ENCODE data around the gene MAVS. TPM values are rescaled to one million over a fixed set of nuclear protein-coding genes. Genes with fewer than 3 reads are reported as not detected.
"Not testable (repeated sequence)": the region's sequence is repeated elsewhere in the genome, so short reads cannot be mapped to it uniquely, and the experiment has no call there.

MAVS gene
- polyA plus RNA-seq, 1 experiment, result 17.4 TPM

DNA sequence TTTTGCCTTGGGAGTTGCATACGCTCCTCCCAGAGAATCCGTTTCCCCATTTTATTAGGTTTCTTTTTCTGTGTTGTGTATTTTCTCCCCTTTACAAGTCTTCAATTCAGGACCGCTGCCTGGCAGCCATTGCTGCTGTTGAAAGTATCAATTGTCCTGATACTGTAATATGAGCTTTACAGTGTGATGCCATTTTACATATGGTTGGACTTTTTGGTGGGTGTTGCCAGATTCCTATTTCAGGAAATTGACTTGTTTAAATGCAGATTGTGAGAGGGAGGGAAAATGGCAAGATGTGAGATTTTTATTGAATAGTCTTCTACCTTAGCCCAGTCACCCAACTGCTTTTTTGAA lies 43.7 kb downstream of the MAVS start:
- Histone ChIP-seq H3K36me3 (ENCODE audit: control insufficient read depth, insufficient read depth, low read length) (no peaks in the 10 kb centered on the region), H3K4me3 (ENCODE audit: low read depth, low read length) (peak overlapping the region; percentile 98), H3K27me3 (ENCODE audit: control insufficient read depth, insufficient read depth, low read length) (no peaks in the 10 kb centered on the region)
- no peak for DNase-seq (ENCODE audit: low read depth)
- ChIA-PET CTCF (interaction anchor here (1.0 to 2.4 kb wide), 3 partner anchors 48 to 195 kb away, joined by 3 to 7 read pairs (median 4); no protein-coding TSS in a partner anchor), POLR2A (interaction anchor here (0.5 kb wide), 1 partner anchor 109 kb away, joined by 4 read pairs; no protein-coding TSS in a partner anchor)
- TF ChIP-seq, protein P1, sequence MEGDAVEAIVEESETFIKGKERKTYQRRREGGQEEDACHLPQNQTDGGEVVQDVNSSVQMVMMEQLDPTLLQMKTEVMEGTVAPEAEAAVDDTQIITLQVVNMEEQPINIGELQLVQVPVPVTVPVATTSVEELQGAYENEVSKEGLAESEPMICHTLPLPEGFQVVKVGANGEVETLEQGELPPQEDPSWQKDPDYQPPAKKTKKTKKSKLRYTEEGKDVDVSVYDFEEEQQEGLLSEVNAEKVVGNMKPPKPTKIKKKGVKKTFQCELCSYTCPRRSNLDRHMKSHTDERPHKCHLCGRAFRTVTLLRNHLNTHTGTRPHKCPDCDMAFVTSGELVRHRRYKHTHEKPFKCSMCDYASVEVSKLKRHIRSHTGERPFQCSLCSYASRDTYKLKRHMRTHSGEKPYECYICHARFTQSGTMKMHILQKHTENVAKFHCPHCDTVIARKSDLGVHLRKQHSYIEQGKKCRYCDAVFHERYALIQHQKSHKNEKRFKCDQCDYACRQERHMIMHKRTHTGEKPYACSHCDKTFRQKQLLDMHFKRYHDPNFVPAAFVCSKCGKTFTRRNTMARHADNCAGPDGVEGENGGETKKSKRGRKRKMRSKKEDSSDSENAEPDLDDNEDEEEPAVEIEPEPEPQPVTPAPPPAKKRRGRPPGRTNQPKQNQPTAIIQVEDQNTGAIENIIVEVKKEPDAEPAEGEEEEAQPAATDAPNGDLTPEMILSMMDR (IDR thresholded peaks at IDR 0.05; ENCODE audit: insufficient read depth, low read depth, low read length), result no peak

- peak overlapping the region; percentile 98 for H3K4me3 ChIP-seq (ENCODE audit: low read depth, low read length)
- no peak for DNase-seq (ENCODE audit: low read depth)
- TF ChIP-seq, protein P1 (IDR thresholded peaks at IDR 0.05; ENCODE audit: insufficient read depth, low read depth, low read length), result no peak
- ChIA-PET CTCF (interaction anchor here (1.2 to 2.4 kb wide), 2 partner anchors 47 to 194 kb away, joined by 3 to 7 read pairs; no protein-coding TSS in a partner anchor), POLR2A (interaction anchor here (0.5 kb wide), 1 partner anchor 109 kb away, joined by 4 read pairs; no protein-coding TSS in a partner anchor)
- no peaks in the 10 kb centered on the region for H3K27me3 ChIP-seq (ENCODE audit: control insufficient read depth, insufficient read depth, low read length)
- no peaks in the 10 kb centered on the region for H3K36me3 ChIP-seq (ENCODE audit: control insufficient read depth, insufficient read depth, low read length)
These were observed 44.6 kb downstream of the MAVS start for GRCh38 chr20:3890999-3891929.

- DNase-seq (ENCODE audit: low read depth), result no peak
- TF ChIP-seq, protein P1 (IDR thresholded peaks at IDR 0.05; ENCODE audit: insufficient read depth, low read depth, low read length), result no peak
- ChIA-PET CTCF (no interaction called here), POLR2A (no interaction called here)
- Histone ChIP-seq H3K36me3 (ENCODE audit: control insufficient read depth, insufficient read depth, low read length) (no peaks in the 10 kb centered on the region; the same call in 1 of the 2 replicates), H3K27me3 (ENCODE audit: control insufficient read depth, insufficient read depth, low read length) (no peaks in the 10 kb centered on the region), H3K4me3 (ENCODE audit: low read depth, low read length) (no peak overlapping the region)
These were observed 48.2 kb downstream of the MAVS start for GRCh38 chr20:3894796-3895195.

DNA sequence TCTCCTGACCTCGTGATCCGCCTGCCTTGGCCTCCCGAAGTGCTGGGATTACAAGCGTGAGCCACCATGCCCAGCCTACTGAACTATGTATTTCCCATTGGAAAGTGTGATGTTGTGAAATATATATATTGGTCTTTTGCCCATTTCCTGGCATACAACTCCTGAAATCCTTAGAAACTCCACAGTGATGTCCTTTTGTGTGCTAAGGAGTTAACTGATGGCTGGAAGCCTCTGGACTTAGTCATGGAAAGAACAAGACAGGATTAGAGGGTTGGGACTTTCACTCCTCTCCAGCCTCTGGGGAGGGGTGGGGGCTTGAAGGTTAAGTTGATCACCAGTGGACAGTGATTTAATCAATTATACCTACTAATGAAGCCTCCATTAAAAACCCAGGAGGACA lies 49.7 kb downstream of the MAVS start:
- ChIA-PET POLR2A (no interaction called here), CTCF (no interaction called here)
- Histone ChIP-seq H3K36me3 (ENCODE audit: control insufficient read depth, insufficient read depth, low read length) (no peaks in the 10 kb centered on the region; the same call in 1 of the 2 replicates), H3K27me3 (ENCODE audit: control insufficient read depth, insufficient read depth, low read length) (no peaks in the 10 kb centered on the region), H3K4me3 (ENCODE audit: low read depth, low read length) (no peak overlapping the region)
- TF ChIP-seq, protein P1 (IDR thresholded peaks at IDR 0.05; ENCODE audit: insufficient read depth, low read depth, low read length), result no peak
- no peak for DNase-seq (ENCODE audit: low read depth)

DNA sequence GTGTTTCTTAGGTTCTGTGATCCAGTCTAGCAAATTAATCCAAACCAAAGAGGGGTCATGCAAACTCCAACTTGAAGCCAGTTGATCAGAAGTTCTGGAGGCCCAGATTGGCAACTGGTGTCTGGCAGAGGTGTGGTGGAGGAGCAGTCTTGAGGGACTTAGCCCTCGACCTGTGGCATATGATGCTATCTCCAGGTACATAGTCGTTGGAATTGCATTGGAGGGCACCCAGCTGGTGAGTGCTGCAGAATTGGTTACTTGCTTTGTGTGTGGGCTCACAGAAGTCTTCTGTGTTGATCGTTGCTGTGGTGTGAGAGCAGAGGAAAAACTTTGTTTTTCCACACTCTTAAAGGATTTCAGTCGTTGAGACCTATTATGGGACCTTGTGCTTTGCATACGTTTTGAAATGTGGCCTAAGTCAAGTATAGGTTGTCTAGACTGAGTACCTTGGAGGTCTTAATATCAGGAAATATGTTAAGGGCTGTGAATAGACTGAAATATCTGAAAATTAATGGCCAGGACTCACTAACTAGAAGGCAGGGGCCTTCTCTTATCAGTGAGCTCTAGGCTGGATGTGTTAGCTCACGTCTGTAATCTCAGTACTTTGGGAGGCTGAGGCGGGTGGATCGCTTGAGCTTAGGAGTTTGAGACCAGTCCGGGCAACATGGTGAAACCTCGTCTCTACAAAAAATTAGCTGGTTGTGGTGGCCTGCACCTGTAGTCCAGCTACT lies 50.4 kb downstream of the MAVS start:
- no peaks in the 10 kb centered on the region for H3K27me3 ChIP-seq (ENCODE audit: control insufficient read depth, insufficient read depth, low read length)
- H3K4me3 ChIP-seq (ENCODE audit: low read depth, low read length), result no peak overlapping the region
- TF ChIP-seq, protein P1 (IDR thresholded peaks at IDR 0.05; ENCODE audit: insufficient read depth, low read depth, low read length), result no peak
- no peaks in the 10 kb centered on the region; the same call in 1 of the 2 replicates for H3K36me3 ChIP-seq (ENCODE audit: control insufficient read depth, insufficient read depth, low read length)
- ChIA-PET POLR2A (no interaction called here), CTCF (no interaction called here)
- no peak for DNase-seq (ENCODE audit: low read depth)

DNA sequence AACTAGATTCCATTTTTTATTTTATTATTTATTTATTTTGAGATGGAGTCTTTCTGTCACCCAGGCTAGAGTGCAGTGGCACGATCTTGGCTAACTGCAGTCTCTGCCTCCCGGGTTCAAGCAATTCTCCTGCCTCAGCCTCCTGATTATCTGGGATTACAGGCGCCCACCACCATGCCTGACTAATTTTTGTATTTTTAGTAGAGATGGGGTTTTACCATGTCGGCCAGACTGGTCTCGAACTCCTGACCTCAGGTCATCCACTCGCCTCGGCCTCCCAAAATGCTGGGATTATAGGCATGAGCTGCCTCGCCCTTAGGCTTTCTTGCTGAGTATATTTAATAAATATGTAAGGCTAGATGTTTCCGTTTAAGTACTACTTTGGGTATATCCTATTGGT lies 51.5 kb downstream of the MAVS start:
- ChIA-PET POLR2A (interaction anchor here (0.6 kb wide), 1 partner anchor 114 kb away, joined by 5 read pairs; no protein-coding TSS in a partner anchor), CTCF (interaction anchor here (1.0 kb wide), 1 partner anchor 193 kb away, joined by 3 read pairs; no protein-coding TSS in a partner anchor)
- H3K36me3 ChIP-seq (ENCODE audit: control insufficient read depth, insufficient read depth, low read length); H3K27me3 ChIP-seq (ENCODE audit: control insufficient read depth, insufficient read depth, low read length); H3K4me3 ChIP-seq (ENCODE audit: low read depth, low read length); DNase-seq (ENCODE audit: low read depth): not testable (repeated sequence)
